Naive B cell (primary cell): ENCODE results near the gene PNPO. TPM values are rescaled to one million over a fixed set of nuclear protein-coding genes. Genes with fewer than 3 reads are reported as not detected.
"Not testable (repeated sequence)": the region's sequence is repeated elsewhere in the genome, so short reads cannot be mapped to it uniquely, and the experiment has no call there.

Source experiments
- ATAC-seq, 2 donors: fragments of 150-1000 bp; cut with Tn5 transposase; 2 replicates each; pipeline ENCODE4 v1.10.0; 2021; ENCODE audit warnings: low read depth in 2 of 2, mild to moderate bottlenecking in 2 of 2, moderate library complexity in 2 of 2
- DNase-seq: peaks from one replicate; pipeline ENCODE4 v3.0.0; 2022
- H3K27ac Mint-ChIP-seq, 6 donors: one replicate each; pipeline ENCODE4 v1.8.0; 2020 to 2022; ENCODE audit warnings: mild to moderate bottlenecking in 6 of 6, mixed read lengths in 6 of 6, moderate library complexity in 5 of 6, inconsistent platforms in 2 of 6
- H3K27me3 Mint-ChIP-seq, 3 donors: one replicate each; pipeline ENCODE4 v1.8.0; 2021 to 2022; ENCODE audit warnings: mixed read lengths in 3 of 3, mild to moderate bottlenecking in 1 of 3
- H3K36me3 Mint-ChIP-seq, 2 donors: one replicate each; pipeline ENCODE4 v1.8.0; 2020 to 2022; ENCODE audit warnings: mixed read lengths in 2 of 2, inconsistent platforms in 1 of 2, mild to moderate bottlenecking in 1 of 2
- H3K4me1 Mint-ChIP-seq, 3 donors: one replicate each; pipeline ENCODE4 v1.8.0; 2020 to 2022; ENCODE audit warnings: mixed read lengths in 3 of 3, inconsistent platforms in 1 of 3, mild to moderate bottlenecking in 1 of 3, moderate library complexity in 1 of 3
- H3K4me3 Mint-ChIP-seq, 8 donors: one replicate each; pipeline ENCODE4 v1.8.0; 2020 to 2022; ENCODE audit warnings: mild to moderate bottlenecking in 8 of 8, mixed read lengths in 8 of 8, moderate library complexity in 8 of 8, inconsistent platforms in 2 of 8
- H3K9me3 Mint-ChIP-seq, 7 donors: one replicate each; pipeline ENCODE4 v1.8.0; 2020 to 2022; ENCODE audit warnings: mixed read lengths in 7 of 7, mild to moderate bottlenecking in 5 of 7, inconsistent platforms in 2 of 7, moderate library complexity in 1 of 7
- polyA plus RNA-seq, 6 donors: library from polyadenylated mRNA; unstranded; fragments of 300-500 nt; fragmentation: Illumina TruSeq; gene quantifications; one replicate each; pipeline ENCODE4 v1.2.3, GENCODE V29; 2021; ENCODE audit warnings: low read depth in 6 of 6

PNPO gene
- polyA plus RNA-seq, 6 donors from 2014 or later: 8.3 to 22.0 (median 15.8) TPM

DNA sequence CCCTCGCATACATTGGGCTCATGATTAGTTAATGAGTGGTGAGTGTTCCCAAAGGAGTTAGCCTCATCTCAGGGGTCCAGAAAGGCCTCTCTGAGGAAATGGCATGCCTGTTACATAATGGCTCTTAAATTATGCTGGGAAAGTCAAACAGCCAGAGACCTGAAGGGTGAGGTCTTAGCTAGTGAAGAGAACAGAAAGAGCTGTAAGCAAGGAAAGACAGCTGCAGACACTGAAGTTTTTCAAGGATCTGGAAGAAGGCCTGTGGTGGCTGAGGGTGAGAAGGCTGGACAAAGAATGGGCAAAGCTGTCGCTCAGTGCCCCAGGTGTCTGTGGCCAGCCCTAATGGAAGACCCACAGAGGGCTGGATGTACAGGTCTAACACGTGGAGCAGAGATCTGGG, 34.9 kb upstream of the PNPO start:
- no peaks in the 10 kb centered on the region for H3K9me3 Mint-ChIP-seq
- ATAC-seq (no peak), DNase-seq (no peak)
- H3K4me1 Mint-ChIP-seq: peaks cover 44 to 49% (median 45%) of the 10 kb centered on the region in 3 donors
- H3K36me3 Mint-ChIP-seq: peaks cover 0 to 6% of the 10 kb centered on the region in 2 donors
- H3K27me3 Mint-ChIP-seq: no peaks in the 10 kb centered on the region
- H3K27ac Mint-ChIP-seq: peak overlapping the region in 2 of 6 donors; percentile 50 to 76
- H3K4me3 Mint-ChIP-seq: peak overlapping the region in 1 of 8 donors; percentile 24

DNA sequence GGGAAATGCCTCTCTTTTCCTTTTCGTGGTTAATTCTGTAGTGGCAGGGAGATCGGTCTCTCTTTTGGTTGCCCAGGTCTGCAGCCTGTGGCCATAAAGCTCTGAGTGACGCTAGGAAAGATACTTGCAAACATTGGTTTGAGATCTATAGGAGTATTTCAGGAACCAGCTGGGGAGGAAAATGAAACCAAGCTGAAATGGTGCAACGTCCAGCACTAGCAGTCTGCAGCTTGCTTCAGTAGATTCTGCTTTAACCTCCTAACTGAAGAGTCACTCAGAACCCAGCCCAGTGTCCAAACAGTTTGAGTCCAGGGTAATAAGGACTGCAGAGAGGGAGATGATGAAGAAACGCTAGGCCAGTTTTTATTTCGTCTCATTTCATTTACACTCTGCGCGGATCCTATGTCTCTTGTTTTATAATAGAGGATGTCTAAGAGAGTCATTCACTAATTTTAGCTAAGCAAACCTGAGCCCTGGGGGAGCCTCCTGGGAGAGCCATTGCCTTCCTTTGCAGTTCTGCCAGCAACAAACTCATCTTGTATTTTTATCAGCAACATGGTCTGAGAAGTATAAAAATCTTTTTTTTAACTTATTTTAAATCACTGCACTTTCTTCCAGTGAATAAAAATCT, 33.3 kb upstream of the PNPO start:
- Mint-ChIP-seq H3K27ac (no peak overlapping the region), H3K9me3 (no peaks in the 10 kb centered on the region), H3K4me1 (peaks cover 35 to 48% (median 38%) of the 10 kb centered on the region in 3 donors), H3K27me3 (no peaks in the 10 kb centered on the region), H3K4me3 (peak overlapping the region in 3 of 8 donors; percentile 1 to 3 (median 2)), H3K36me3 (no peaks in the 10 kb centered on the region)
- DNase-seq (no peak), ATAC-seq (no peak)

GRCh38 chr17:47913050-47913449, 28.3 kb upstream of the PNPO start:
- H3K9me3 Mint-ChIP-seq: no peaks in the 10 kb centered on the region

GRCh38 chr17:47914306-47914948, 26.9 kb upstream of the PNPO start:
- Mint-ChIP-seq H3K4me3 (no peak overlapping the region), H3K27ac (peak overlapping the region in 4 of 6 donors; percentile 12 to 67 (median 51)), H3K27me3 (no peaks in the 10 kb centered on the region), H3K4me1 (peaks cover 8 to 20% (median 18%) of the 10 kb centered on the region in 3 donors), H3K36me3 (peaks cover 3 to 19% of the 10 kb centered on the region in 2 donors), H3K9me3 (no peaks in the 10 kb centered on the region)
- ATAC-seq (no peak), DNase-seq (no peak)

More at GRCh38 chr17:47913050-47913449, 28.3 kb upstream of the PNPO start:
- Mint-ChIP-seq H3K27me3 (no peaks in the 10 kb centered on the region), H3K36me3 (peaks cover 3 to 19% of the 10 kb centered on the region in 2 donors), H3K27ac (peak overlapping the region in 3 of 6 donors; percentile 16 to 58 (median 44)), H3K4me1 (peaks cover 9 to 28% (median 20%) of the 10 kb centered on the region in 3 donors), H3K4me3 (no peak overlapping the region)
- ATAC-seq (no peak), DNase-seq (no peak)

DNA sequence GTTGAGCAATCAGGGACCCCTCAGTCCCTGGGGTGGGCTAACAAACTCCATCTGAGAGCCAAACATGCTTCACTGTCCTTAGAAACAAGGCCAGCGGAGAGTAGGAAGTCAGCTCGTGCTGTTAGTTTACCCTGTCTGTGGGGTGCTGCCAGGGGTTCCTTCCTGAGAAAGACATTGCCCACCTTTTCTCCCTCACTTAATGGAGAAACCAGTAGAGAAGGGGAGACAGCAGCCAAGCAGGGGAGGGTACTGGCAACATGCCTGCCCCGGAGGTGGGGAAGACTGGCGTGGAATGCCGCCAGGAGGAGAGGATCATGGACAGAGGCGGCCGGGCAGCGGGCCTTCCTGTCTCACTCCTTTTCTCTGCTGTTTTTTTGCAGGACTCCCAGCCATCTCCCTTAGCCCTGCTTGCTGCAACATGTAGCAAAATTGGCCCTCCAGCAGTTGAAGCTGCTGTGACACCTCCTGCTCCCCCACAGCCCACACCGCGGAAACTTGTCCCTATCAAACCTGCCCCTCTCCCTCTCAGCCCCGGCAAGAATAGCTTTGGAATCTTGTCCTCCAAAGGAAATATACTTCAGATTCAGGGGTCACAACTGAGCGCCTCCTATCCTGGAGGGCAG, 25.5 kb upstream of the PNPO start:
- H3K4me3 Mint-ChIP-seq: no peak overlapping the region

GRCh38 chr17:47916489-47917208, 24.7 kb upstream of the PNPO start:
- H3K4me1 Mint-ChIP-seq: peaks cover 8 to 20% (median 11%) of the 10 kb centered on the region in 3 donors
- no peaks in the 10 kb centered on the region for H3K9me3 Mint-ChIP-seq
- no peaks in the 10 kb centered on the region for H3K27me3 Mint-ChIP-seq
- DNase-seq (no peak), ATAC-seq (no peak)
- no peak overlapping the region for H3K4me3 Mint-ChIP-seq
- peak overlapping the region in 2 of 6 donors; percentile 1 to 26 for H3K27ac Mint-ChIP-seq
- H3K36me3 Mint-ChIP-seq: peaks cover 3 to 27% of the 10 kb centered on the region in 2 donors

More for the DNA sequence above, 25.5 kb upstream of the PNPO start:
- H3K27ac Mint-ChIP-seq: peak overlapping the region in 2 of 6 donors; percentile 26 to 85
- no peaks in the 10 kb centered on the region for H3K27me3 Mint-ChIP-seq
- DNase-seq (no peak), ATAC-seq (no peak)
- H3K4me1 Mint-ChIP-seq: peaks cover 8 to 20% (median 13%) of the 10 kb centered on the region in 3 donors
- H3K36me3 Mint-ChIP-seq: peaks cover 3 to 24% of the 10 kb centered on the region in 2 donors
- H3K9me3 Mint-ChIP-seq: no peaks in the 10 kb centered on the region

DNA sequence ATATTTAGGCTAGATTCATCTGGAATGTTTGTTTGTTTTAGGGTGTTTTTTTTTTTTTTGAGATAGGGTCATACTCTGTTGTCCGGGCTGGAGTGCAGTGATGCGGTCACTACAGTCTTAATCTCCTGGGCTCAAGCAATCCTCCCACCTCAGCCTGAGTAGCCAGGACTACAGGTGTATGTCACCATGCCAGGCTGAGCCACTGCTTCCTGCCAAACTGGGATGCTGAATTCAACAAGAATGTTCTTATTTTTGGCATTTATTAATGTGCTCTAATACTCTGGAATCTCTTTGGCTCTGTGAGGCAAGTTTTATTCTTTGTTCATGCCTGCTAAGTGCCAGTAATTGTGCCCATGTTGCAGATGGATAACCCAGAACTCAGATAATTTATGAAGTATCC, 23.8 kb upstream of the PNPO start:
- Mint-ChIP-seq H3K9me3 (no peaks in the 10 kb centered on the region), H3K27me3 (no peaks in the 10 kb centered on the region), H3K4me3 (no peak overlapping the region), H3K27ac (peak overlapping the region in 2 of 6 donors; percentile 21 to 26), H3K4me1 (peaks cover 3 to 12% (median 10%) of the 10 kb centered on the region in 3 donors), H3K36me3 (peaks cover 3 to 27% of the 10 kb centered on the region in 2 donors)
- ATAC-seq (no peak), DNase-seq (no peak)

DNA sequence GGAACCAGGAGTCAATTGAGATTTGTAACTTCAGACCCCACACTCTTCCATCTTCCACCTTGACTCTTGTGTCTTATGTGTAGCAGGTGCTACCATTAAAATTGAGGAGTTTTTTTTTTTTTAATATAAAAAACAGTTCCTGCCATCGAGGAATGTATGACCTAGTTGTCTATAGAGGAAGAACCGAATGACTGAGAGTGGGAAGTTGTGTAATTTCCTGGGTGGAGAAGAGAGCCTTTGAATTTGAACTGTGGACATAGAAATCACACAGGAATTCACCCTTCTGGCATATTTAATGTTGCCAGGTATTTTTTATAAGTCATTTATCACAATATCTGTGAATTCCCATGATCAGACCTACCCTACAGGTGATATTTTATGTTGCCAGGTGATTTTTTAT, 23.4 kb upstream of the PNPO start:
- H3K36me3 Mint-ChIP-seq: peaks cover 3 to 27% of the 10 kb centered on the region in 2 donors
- no peaks in the 10 kb centered on the region for H3K27me3 Mint-ChIP-seq
- no peak for DNase-seq
- no peak for ATAC-seq
- H3K9me3 Mint-ChIP-seq: no peaks in the 10 kb centered on the region
- peaks cover 3 to 10% (median 8%) of the 10 kb centered on the region in 3 donors for H3K4me1 Mint-ChIP-seq
- H3K27ac Mint-ChIP-seq: peak overlapping the region in 1 of 6 donors; percentile 26
- H3K4me3 Mint-ChIP-seq: no peak overlapping the region

DNA sequence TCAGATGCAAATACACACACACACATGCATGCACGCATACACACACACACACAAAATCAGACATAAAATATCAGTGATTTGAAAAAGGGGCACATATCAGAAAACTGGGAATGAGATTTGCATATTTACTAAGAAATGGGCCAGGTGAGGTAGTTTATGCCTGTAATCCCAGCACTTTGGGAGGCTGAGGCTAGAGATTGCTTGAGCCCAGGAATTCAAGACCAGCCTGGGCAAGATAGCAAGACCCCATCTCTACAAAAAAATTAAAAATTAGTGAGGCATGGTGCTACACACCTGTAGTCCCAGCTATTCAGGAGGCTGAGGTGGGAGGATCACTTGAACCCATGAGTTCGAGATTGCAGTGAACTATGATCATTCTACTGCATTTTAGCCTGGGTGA, 22.4 kb upstream of the PNPO start:
- no peaks in the 10 kb centered on the region for H3K9me3 Mint-ChIP-seq
- H3K27me3 Mint-ChIP-seq: no peaks in the 10 kb centered on the region
- H3K27ac Mint-ChIP-seq: peak overlapping the region in 1 of 6 donors; percentile 43
- H3K36me3 Mint-ChIP-seq: peaks cover 3 to 27% of the 10 kb centered on the region in 2 donors
- peaks cover 3 to 10% (median 5%) of the 10 kb centered on the region in 3 donors for H3K4me1 Mint-ChIP-seq
- ATAC-seq (no peak), DNase-seq (no peak)
- H3K4me3 Mint-ChIP-seq: no peak overlapping the region

DNA sequence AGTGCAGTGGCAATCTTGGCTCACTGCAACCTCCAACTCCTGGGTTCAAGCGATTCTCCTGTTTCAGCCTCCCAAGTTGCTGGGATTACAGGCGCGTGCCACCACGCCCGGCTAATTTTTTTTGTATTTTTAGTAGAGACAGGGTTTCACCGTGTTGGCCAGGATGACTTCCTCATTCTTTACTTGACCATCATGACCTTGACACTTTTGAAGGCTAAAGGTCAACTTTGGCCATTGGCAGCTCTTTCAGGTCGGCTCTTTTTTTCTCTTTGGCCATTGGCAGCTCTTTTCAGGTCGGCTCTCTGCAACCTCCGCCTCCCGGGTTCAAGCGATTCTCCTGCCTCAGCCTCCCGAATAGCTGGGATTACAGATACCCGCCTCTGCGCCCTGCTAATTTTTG, 21.5 kb upstream of the PNPO start:
- H3K36me3 Mint-ChIP-seq: peaks cover 3 to 27% of the 10 kb centered on the region in 2 donors
- not testable (repeated sequence) for H3K4me1 Mint-ChIP-seq, H3K27me3 Mint-ChIP-seq, H3K27ac Mint-ChIP-seq, ATAC-seq, DNase-seq, H3K9me3 Mint-ChIP-seq, H3K4me3 Mint-ChIP-seq

DNA sequence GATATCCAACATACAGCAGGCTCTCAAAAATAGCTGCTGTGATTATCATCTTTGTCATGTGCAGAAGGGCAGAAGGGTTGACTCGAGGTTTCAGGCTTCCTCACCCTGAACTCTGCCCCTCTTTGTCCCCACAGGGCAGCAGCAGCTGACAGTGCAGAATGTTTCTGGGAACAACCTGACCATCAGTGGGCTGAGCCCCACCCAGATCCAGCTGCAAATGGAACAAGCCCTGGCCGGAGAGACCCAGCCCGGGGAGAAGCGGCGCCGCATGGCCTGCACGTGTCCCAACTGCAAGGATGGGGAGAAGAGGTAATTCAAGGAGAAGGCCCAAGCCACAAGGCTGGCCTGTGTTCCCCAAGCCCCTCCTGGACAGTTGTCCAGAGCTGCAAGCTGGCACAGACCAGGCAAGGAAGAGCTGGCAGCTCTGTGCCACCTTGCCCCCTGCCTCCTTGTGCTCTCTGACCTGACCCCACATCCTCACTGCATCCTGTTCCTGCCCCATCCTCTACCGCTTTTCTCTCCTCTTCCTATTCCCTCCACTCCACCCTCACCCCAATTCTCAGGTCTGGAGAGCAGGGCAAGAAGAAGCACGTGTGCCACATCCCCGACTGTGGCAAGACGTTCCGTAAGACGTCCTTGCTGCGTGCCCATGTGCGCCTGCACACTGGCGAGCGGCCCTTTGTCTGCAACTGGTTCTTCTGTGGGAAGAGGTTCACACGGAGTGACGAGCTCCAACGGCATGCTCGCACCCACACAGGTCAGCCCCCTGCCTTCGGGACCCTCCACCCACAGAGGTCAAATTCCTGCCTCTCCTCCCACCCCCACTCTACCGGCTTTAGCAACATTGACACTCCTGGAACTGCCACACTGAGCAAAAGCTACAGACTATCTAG, 16.3 kb upstream of the PNPO start:
- Mint-ChIP-seq H3K4me1 (peaks cover 0 to 4% (median 4%) of the 10 kb centered on the region in 3 donors), H3K9me3 (no peaks in the 10 kb centered on the region), H3K4me3 (no peak overlapping the region), H3K27me3 (no peaks in the 10 kb centered on the region), H3K36me3 (peaks cover 7 to 33% of the 10 kb centered on the region in 2 donors), H3K27ac (no peak overlapping the region)
- DNase-seq (no peak), ATAC-seq (no peak)

DNA sequence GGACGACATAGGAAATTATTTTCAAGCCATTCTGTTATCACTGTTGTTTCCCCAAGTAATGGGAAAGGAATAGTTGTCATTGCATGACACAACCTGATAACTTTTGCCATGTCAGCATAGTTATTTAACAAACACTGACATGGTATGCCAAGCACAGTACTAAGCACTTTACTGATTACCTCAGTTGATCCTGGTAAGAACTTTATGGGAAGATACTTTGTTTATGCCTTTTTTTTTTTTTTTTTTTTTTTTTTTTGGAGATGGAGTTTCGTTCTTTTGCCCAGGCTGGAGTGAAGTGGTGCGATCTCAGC, 15.7 kb upstream of the PNPO start:
- Mint-ChIP-seq H3K4me3 (no peak overlapping the region), H3K27me3 (no peaks in the 10 kb centered on the region), H3K27ac (no peak overlapping the region), H3K36me3 (peaks cover 7 to 31% of the 10 kb centered on the region in 2 donors), H3K9me3 (no peaks in the 10 kb centered on the region), H3K4me1 (peaks cover 0 to 4% (median 4%) of the 10 kb centered on the region in 3 donors)
- ATAC-seq: no peak
- no peak for DNase-seq
